Thyroid gland (tissue), 4 donors: ENCODE measurements around the gene TYSND1. TPM values are rescaled to one million over a fixed set of nuclear protein-coding genes. Genes with fewer than 3 reads are reported as not detected.
"Not testable (repeated sequence)": the region's sequence is repeated elsewhere in the genome, so short reads cannot be mapped to it uniquely, and the experiment has no call there.

Source experiments
- DNase-seq, 2 donors: peaks; one replicate each; pipeline ENCODE4 v3.0.0-alpha.2; 2019
- H3K27ac ChIP-seq, 3 donors: fragments of 200-600 bp; sonication (generic); 1 replicate in 2 of 3; 2 replicates in 1 of 3; pipeline ENCODE4 v1.5.1; 2016 to 2019; ENCODE audit warnings: mild to moderate bottlenecking in 1 of 3, moderate library complexity in 1 of 3
- H3K27me3 ChIP-seq: fragments of 200-600 bp; sonication (generic); one replicate; pipeline ENCODE4 v1.5.1; 2019
- H3K36me3 ChIP-seq, 2 donors: fragments of 200-600 bp; sonication (generic); one replicate each; pipeline ENCODE4 v1.5.1; 2016 to 2019
- H3K4me1 ChIP-seq, 2 donors: fragments of 200-600 bp; sonication (generic); one replicate each; pipeline ENCODE4 v1.5.1; 2017 to 2019
- H3K4me3 ChIP-seq, 3 donors: fragments of 200-600 bp; sonication (generic); replicated peaks in 1 of 3; 1 replicate in 2 of 3; 2 replicates in 1 of 3; pipeline ENCODE4 v1.5.1; 2016; ENCODE audit warnings: mild to moderate bottlenecking in 1 of 3
- H3K9me3 ChIP-seq: fragments of 200-600 bp; sonication (generic); one replicate; pipeline ENCODE4 v1.5.1; 2017
- CTCF ChIP-seq, 6 experiments: fragments of 200-600 bp in 3 of 6; fragments of 450-650 bp in 3 of 6; sonication (generic) in 3 of 6; IDR thresholded peaks; one replicate each; pipeline ENCODE4 v1.5.1; 2016 to 2019; ENCODE audit warnings: antibody characterized with exemption in 6 of 6, mild to moderate bottlenecking in 2 of 6, inconsistent platforms in 1 of 6, moderate library complexity in 1 of 6
- POLR2A ChIP-seq, 2 donors: fragments of 450-650 bp; IDR thresholded peaks; one replicate each; pipeline ENCODE4 v1.6.1; 2017; ENCODE audit warnings: antibody characterized with exemption in 2 of 2, mild to moderate bottlenecking in 2 of 2, moderate library complexity in 1 of 2
- WGBS, 2 donors: methylation state at CpG; one replicate each; pipeline ENCODE4 v1.1.5; 2017; 5-methylcytosine and 5-hydroxymethylcytosine counted together
- intact Hi-C: fragments of 100-400 bp; cut with DNase I; formaldehyde crosslinking; loops from one replicate; pipeline ENCODE4 v1.15.1; 2023
- total RNA-seq, 4 donors: library from RNA; depleted of rRNA; stranded (reverse); fragments of >200 nt; gene quantifications; one replicate each; pipeline ENCODE4 v1.2.3, GENCODE V29; 2016

The TYSND1 gene
- total RNA-seq, 4 donors from 2014 or later, result 17.1 to 31.2 (median 25.1) TPM

GRCh38 chr10:70126700-70127395 is 19.7 kb downstream of the TYSND1 start:
- WGBS, 2 donors, result 93 to 98% methylated on average over 12 to 14 of the region's 15 CpGs
- no peak for TF ChIP-seq CTCF (IDR thresholded peaks at IDR 0.05)
- no peak for TF ChIP-seq POLR2A (IDR thresholded peaks at IDR 0.05)
- no peaks in the 10 kb centered on the region for H3K9me3 ChIP-seq
- DNase-seq, result no peak
- intact Hi-C loops, result no loop called here
- no peaks in the 10 kb centered on the region for H3K27me3 ChIP-seq
- no peak overlapping the region for H3K4me3 ChIP-seq
- H3K4me1 ChIP-seq, result peaks cover 16 to 23% of the 10 kb centered on the region in 2 donors
- no peaks in the 10 kb centered on the region for H3K36me3 ChIP-seq
- no peak overlapping the region for H3K27ac ChIP-seq

- no peak overlapping the region for H3K4me3 ChIP-seq
- TF ChIP-seq CTCF (IDR thresholded peaks at IDR 0.05), result no peak
Observed at GRCh38 chr10:70125918-70126552, 20.5 kb downstream of the TYSND1 start.

GRCh38 chr10:70124918-70125317 is 21.6 kb downstream of the TYSND1 start:
- Histone ChIP-seq H3K27ac (no peak overlapping the region), H3K36me3 (peaks cover 6 to 10% of the 10 kb centered on the region in 2 donors), H3K4me1 (peaks cover 0 to 9% of the 10 kb centered on the region in 2 donors), H3K9me3 (no peaks in the 10 kb centered on the region), H3K4me3 (no peak overlapping the region), H3K27me3 (no peaks in the 10 kb centered on the region)
- WGBS, 2 donors, result 96 to 98% methylated on average over 3 of the region's 3 CpGs
- no peak for TF ChIP-seq CTCF (IDR thresholded peaks at IDR 0.05)
- no peak for TF ChIP-seq POLR2A (IDR thresholded peaks at IDR 0.05)
- DNase-seq, result no peak
- intact Hi-C loops, result no loop called here

More at GRCh38 chr10:70125918-70126552, 20.5 kb downstream of the TYSND1 start:
- WGBS, 2 donors, result 83 to 89% methylated on average over 5 of the region's 5 CpGs
- Histone ChIP-seq H3K9me3 (no peaks in the 10 kb centered on the region), H3K27me3 (no peaks in the 10 kb centered on the region), H3K27ac (no peak overlapping the region), H3K36me3 (no peaks in the 10 kb centered on the region), H3K4me1 (peaks cover 8 to 16% of the 10 kb centered on the region in 2 donors)
- intact Hi-C loops, result no loop called here
- DNase-seq, result no peak

GRCh38 chr10:70124415-70124814 is 22.1 kb downstream of the TYSND1 start:
- Histone ChIP-seq H3K27me3 (no peaks in the 10 kb centered on the region), H3K36me3 (peaks cover 11 to 12% of the 10 kb centered on the region in 2 donors), H3K9me3 (no peaks in the 10 kb centered on the region), H3K4me3 (no peak overlapping the region), H3K4me1 (peaks cover 0 to 9% of the 10 kb centered on the region in 2 donors), H3K27ac (no peak overlapping the region)
- 96 to 100% methylated on average over 1 of the region's 1 CpG for WGBS, 2 donors
- no peak for DNase-seq
- TF ChIP-seq CTCF (IDR thresholded peaks at IDR 0.05) (no peak), POLR2A (IDR thresholded peaks at IDR 0.05) (no peak)
- intact Hi-C loops, result no loop called here

GRCh38 chr10:70123817-70124216 is 22.7 kb downstream of the TYSND1 start:
- no peak overlapping the region for H3K27ac ChIP-seq
- H3K9me3 ChIP-seq, result no peaks in the 10 kb centered on the region
- peaks cover 17% of the 10 kb centered on the region in 2 donors for H3K36me3 ChIP-seq
- no peaks in the 10 kb centered on the region for H3K27me3 ChIP-seq
- no peak for DNase-seq
- WGBS, 2 donors, result 89 to 97% methylated on average over 5 to 10 of the region's 10 CpGs
- intact Hi-C loops, result no loop called here
- H3K4me1 ChIP-seq, result peaks cover 0 to 9% of the 10 kb centered on the region in 2 donors
- no peak for TF ChIP-seq POLR2A (IDR thresholded peaks at IDR 0.05)
- no peak for TF ChIP-seq CTCF (IDR thresholded peaks at IDR 0.05)
- H3K4me3 ChIP-seq, result no peak overlapping the region

GRCh38 chr10:70123166-70123565 is 23.3 kb downstream of the TYSND1 start:
- H3K27me3 ChIP-seq, intact Hi-C loops, DNase-seq, H3K4me1 ChIP-seq, H3K27ac ChIP-seq, H3K9me3 ChIP-seq, H3K4me3 ChIP-seq: not testable (repeated sequence)
- WGBS, 2 donors, result 92 to 94% methylated on average over 9 of the region's 9 CpGs
- peaks cover 20% of the 10 kb centered on the region in 2 donors for H3K36me3 ChIP-seq
